A673 (cell line): ENCODE measurements around the gene SLCO1B3. TPM values are rescaled to one million over a fixed set of nuclear protein-coding genes. Genes with fewer than 3 reads are reported as not detected.
"Not testable (repeated sequence)": the region's sequence is repeated elsewhere in the genome, so short reads cannot be mapped to it uniquely, and the experiment has no call there.

Experiments
- Bru-seq: library from RNA; stranded (reverse); fragments of 400-500 nt; gene quantifications from one replicate; lab custom pipeline; 2021; lab: Mats Ljungman, UMichigan
- BruChase-seq, 2 experiments: library from RNA; stranded (reverse); fragments of 400-500 nt; gene quantifications; one replicate each; lab custom pipeline; 2021; lab: Mats Ljungman, UMichigan
- BruUV-seq: library from RNA; stranded (reverse); fragments of 400-500 nt; replicated peaks from 2 replicates; lab custom pipeline; 2021; lab: Mats Ljungman, UMichigan
- CTCF ChIA-PET: fragments of 300-600 bp; sonication (Branson Sonifier 250); formaldehyde crosslinking; loops from one replicate; lab custom pipeline; 2022; ENCODE audit warnings: antibody characterized with exemption; lab: Charles Lee
- POLR2A ChIA-PET: fragments of 300-600 bp; sonication (Branson Sonifier 250); formaldehyde crosslinking; loops from one replicate; lab custom pipeline; 2022; ENCODE audit warnings: antibody characterized with exemption; ENCODE audit not compliant: low non-redundant PET; lab: Charles Lee
- DNase-seq: peaks from one replicate; pipeline ENCODE4 v3.0.0-alpha.2; 2015; ENCODE audit warnings: low spot score
- H3K27ac ChIP-seq: fragments of 200-600 bp; sonication (generic); 2 replicates; pipeline ENCODE4 v1.5.1; 2016; ENCODE audit warnings: mixed run types, low read depth, mild to moderate bottlenecking, mixed read lengths, antibody characterized with exemption, low read length; ENCODE audit not compliant: poor library complexity, severe bottlenecking
- H3K27me3 ChIP-seq: fragments of 200-600 bp; sonication (generic); replicated peaks from 2 replicates; pipeline ENCODE4 v1.6.1; 2017; ENCODE audit warnings: mixed run types, low read depth, mild to moderate bottlenecking, mixed read lengths, antibody characterized with exemption, low read length; ENCODE audit not compliant: insufficient read depth, poor library complexity
- H3K36me3 ChIP-seq: fragments of 200-600 bp; sonication (generic); 2 replicates; pipeline ENCODE4 v1.6.1; 2016; ENCODE audit warnings: mixed run types, mild to moderate bottlenecking, mixed read lengths, antibody characterized with exemption, low read length; ENCODE audit not compliant: insufficient read depth, poor library complexity, severe bottlenecking
- H3K4me1 ChIP-seq: fragments of 200-600 bp; sonication (generic); 2 replicates; pipeline ENCODE4 v1.6.1; 2017; ENCODE audit warnings: mixed run types, mild to moderate bottlenecking, mixed read lengths, antibody characterized with exemption, low read length; ENCODE audit not compliant: insufficient read depth, poor library complexity, severe bottlenecking
- H3K4me3 ChIP-seq: fragments of 200-600 bp; sonication (generic); 2 replicates; pipeline ENCODE4 v1.5.1; 2016; ENCODE audit warnings: low read depth, mixed run types, mild to moderate bottlenecking, mixed read lengths, low read length; ENCODE audit not compliant: poor library complexity, severe bottlenecking
- H3K9me3 ChIP-seq: fragments of 200-600 bp; sonication (generic); 2 replicates; pipeline ENCODE4 v1.6.1; 2016; ENCODE audit warnings: mixed run types, low read depth, mild to moderate bottlenecking, mixed read lengths, antibody characterized with exemption, low read length; ENCODE audit not compliant: poor library complexity, severe bottlenecking
- EZH2 ChIP-seq: fragments of 200-600 bp; sonication (generic); IDR thresholded peaks from 2 replicates; pipeline ENCODE4 v1.6.1; 2017; ENCODE audit warnings: borderline replicate concordance, low read depth, mild to moderate bottlenecking, mixed read lengths, antibody characterized with exemption, low read length; ENCODE audit not compliant: poor library complexity, severe bottlenecking
- intact Hi-C: fragments of 100-400 bp; cut with micrococcal nuclease; formaldehyde crosslinking; loops from one replicate; pipeline ENCODE4 v1.10.0; 2022; ENCODE audit not compliant: unreplicated experiment
- long read RNA-seq: library from polyadenylated mRNA; stranded (forward); transcript quantifications from one replicate; pipeline ENCODE4 v2.0.0, GENCODE V29; 2022
- total RNA-seq: library from RNA; stranded (reverse); gene quantifications from 2 replicates; pipeline ENCODE4 v1.2.3, GENCODE V29; 2021
- TF ChIP-seq, protein P1 (sequence below): fragments of 300-800, 200-600 bp; sonication (generic); conservative IDR thresholded peaks from 2 replicates; pipeline ENCODE4 v1.5.1; 2017; ENCODE audit warnings: low read depth, mild to moderate bottlenecking, antibody characterized with exemption, low read length, moderate library complexity, mixed read lengths

Gene SLCO1B3, protein sequence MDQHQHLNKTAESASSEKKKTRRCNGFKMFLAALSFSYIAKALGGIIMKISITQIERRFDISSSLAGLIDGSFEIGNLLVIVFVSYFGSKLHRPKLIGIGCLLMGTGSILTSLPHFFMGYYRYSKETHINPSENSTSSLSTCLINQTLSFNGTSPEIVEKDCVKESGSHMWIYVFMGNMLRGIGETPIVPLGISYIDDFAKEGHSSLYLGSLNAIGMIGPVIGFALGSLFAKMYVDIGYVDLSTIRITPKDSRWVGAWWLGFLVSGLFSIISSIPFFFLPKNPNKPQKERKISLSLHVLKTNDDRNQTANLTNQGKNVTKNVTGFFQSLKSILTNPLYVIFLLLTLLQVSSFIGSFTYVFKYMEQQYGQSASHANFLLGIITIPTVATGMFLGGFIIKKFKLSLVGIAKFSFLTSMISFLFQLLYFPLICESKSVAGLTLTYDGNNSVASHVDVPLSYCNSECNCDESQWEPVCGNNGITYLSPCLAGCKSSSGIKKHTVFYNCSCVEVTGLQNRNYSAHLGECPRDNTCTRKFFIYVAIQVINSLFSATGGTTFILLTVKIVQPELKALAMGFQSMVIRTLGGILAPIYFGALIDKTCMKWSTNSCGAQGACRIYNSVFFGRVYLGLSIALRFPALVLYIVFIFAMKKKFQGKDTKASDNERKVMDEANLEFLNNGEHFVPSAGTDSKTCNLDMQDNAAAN
- not detected in 2 replicates for total RNA-seq
- not detected for Bru-seq, nascent RNA
- not detected for BruChase-seq, experiment 1, labeled RNA remaining after a 2-hour chase
- not detected for BruChase-seq, experiment 2, labeled RNA remaining after a 6-hour chase
- long read RNA-seq: 0 reads

DNA sequence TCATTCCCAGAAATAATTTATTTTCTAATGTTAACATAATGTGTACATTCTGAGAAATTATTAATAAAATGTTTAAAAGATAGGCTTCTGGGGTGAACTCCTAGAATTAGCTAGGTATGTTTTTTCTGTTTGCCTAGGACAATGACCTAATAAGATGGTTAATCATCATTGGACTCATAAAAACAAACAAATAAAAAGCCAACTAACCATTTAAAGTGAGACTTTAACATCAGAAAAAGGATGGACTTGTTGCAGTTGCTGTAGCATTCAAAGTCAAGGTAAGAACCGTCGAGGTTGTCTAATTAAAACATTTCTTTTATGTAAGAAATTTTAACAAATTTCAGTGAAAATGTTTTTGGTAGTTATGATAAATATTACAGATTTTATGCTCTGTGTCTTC, at the start of gene SLCO1B3:
TSS of gene SLCO1B3 (plus strand) at position 219 of the 400 bp plus-strand sequence. CDS start 5,034 bp downstream, outside the sequence.
- TF ChIP-seq, protein P1, sequence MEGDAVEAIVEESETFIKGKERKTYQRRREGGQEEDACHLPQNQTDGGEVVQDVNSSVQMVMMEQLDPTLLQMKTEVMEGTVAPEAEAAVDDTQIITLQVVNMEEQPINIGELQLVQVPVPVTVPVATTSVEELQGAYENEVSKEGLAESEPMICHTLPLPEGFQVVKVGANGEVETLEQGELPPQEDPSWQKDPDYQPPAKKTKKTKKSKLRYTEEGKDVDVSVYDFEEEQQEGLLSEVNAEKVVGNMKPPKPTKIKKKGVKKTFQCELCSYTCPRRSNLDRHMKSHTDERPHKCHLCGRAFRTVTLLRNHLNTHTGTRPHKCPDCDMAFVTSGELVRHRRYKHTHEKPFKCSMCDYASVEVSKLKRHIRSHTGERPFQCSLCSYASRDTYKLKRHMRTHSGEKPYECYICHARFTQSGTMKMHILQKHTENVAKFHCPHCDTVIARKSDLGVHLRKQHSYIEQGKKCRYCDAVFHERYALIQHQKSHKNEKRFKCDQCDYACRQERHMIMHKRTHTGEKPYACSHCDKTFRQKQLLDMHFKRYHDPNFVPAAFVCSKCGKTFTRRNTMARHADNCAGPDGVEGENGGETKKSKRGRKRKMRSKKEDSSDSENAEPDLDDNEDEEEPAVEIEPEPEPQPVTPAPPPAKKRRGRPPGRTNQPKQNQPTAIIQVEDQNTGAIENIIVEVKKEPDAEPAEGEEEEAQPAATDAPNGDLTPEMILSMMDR: no peak
- TF ChIP-seq EZH2: no peak
- no peaks in the 10 kb centered on the region for H3K36me3 ChIP-seq
- H3K4me1 ChIP-seq: no peaks in the 10 kb centered on the region
- DNase-seq: no peak
- intact Hi-C loops: no loop called here
- H3K27ac ChIP-seq: no peak within 1 kb of the TSS
- POLR2A ChIA-PET: no interaction called here
- CTCF ChIA-PET: no interaction called here
- H3K9me3 ChIP-seq: no peaks in the 10 kb centered on the region
- H3K27me3 ChIP-seq: no peaks in the 10 kb centered on the region
- H3K4me3 ChIP-seq: no peak within 1 kb of the TSS
- no TSS peak for BruUV-seq

DNA sequence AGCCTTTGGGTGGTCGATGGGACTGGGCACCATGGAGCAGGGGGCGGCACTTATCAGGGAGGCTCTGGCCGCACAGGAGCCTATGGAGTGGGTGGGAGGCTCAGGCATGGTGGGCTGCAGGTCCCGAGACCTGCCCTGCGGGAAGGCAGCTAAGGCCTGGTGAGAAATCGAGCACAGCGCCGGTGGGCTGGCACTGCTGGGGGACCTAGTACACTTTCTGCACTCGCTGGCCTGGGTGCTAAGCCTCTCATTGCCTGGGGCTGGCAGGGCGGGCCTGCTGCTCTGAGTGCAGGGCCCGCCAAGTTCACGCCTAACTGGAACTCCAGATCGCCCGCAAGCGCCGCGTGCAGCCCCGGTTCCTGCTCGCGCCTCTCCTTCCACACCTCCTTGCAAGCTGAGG, 33.1 kb upstream of the SLCO1B3 start:
- Histone ChIP-seq H3K27me3 (no peaks in the 10 kb centered on the region), H3K9me3 (no peaks in the 10 kb centered on the region), H3K4me1 (no peaks in the 10 kb centered on the region), H3K36me3 (no peaks in the 10 kb centered on the region), H3K27ac (no peak overlapping the region), H3K4me3 (no peak overlapping the region)
- intact Hi-C loops: no loop called here
- no peak for DNase-seq
- POLR2A ChIA-PET: no interaction called here
- TF ChIP-seq, protein P1: no peak
- CTCF ChIA-PET: no interaction called here
- no TSS peak for BruUV-seq

DNA sequence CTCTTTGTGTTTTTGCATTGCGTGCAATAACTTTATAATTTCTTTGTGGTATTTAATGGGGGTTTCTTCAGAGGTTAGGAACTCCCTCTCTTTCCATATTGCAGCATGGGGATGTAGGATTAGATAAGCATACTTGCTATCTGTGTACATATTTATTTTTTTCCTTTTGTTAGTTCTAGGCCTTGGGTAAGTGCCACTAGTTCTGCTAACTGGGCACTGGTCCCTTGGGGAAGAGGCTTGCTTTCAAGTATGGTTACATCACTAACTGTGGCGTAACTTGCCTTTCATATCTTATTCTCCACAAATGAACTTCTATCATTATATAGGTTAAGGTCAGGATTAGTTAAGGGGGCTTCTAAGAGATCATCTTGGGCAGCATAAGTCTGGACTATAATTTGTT, 31.5 kb upstream of the SLCO1B3 start:
- POLR2A ChIA-PET: no interaction called here
- Histone ChIP-seq H3K4me3 (no peak overlapping the region), H3K9me3 (no peaks in the 10 kb centered on the region), H3K27ac (no peak overlapping the region), H3K36me3 (no peaks in the 10 kb centered on the region), H3K4me1 (no peaks in the 10 kb centered on the region), H3K27me3 (no peaks in the 10 kb centered on the region)
- DNase-seq: peak; percentile 2
- TF ChIP-seq, protein P1: no peak
- no peak for TF ChIP-seq EZH2
- intact Hi-C loops: no loop called here
- CTCF ChIA-PET: no interaction called here
- BruUV-seq: no TSS peak

DNA sequence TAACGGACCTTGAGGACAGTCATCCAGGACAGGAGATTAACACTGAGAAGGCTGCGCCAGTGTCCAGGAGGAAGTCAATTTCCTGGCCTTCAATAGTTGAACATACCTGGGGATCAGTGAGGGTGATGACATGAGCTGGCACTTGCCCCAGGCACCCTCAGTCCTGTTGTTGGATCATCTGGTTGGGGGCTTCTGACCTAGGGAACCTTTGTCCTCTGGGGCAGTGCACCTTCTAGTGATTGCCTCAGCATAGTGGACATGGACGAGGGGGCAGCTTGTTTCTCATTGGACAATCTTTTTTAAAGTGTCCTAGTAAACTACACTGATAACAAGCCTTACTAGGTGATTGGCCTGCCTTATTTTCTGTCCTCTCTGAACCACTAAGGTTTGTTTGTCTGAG, 30.5 kb upstream of the SLCO1B3 start:
- H3K27ac ChIP-seq, BruUV-seq, H3K9me3 ChIP-seq, intact Hi-C loops, CTCF ChIA-PET, POLR2A ChIA-PET, H3K27me3 ChIP-seq, H3K36me3 ChIP-seq, H3K4me1 ChIP-seq, DNase-seq, H3K4me3 ChIP-seq: not testable (repeated sequence)

DNA sequence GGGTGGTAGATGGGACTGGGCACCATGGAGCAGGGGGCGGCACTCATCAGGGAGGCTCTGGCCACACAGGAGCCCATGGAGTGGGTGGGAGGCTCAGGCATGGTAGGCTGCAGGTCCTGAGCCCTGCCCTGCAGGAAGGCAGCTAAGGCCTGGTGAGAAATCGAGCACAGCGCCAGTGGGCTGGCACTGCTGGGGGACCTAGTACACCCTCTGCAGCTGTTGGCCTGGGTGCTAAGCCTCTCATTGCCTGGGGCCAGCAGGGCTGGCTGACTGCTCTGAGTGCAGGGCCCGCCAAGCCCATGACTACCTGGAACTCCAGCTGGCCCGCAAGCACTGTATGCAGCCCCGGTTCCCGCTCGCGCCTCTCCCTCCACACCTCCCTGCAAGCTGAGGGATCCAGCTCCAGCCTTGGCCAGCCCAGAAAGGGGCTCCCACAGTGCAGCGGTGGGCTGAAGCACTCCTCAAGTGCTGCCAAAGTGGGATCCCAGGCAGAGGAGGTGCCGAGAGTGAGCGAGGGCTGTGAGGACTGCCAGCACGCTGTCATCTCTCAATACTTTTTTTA, 26.6 kb upstream of the SLCO1B3 start:
- H3K9me3 ChIP-seq, H3K27ac ChIP-seq, H3K36me3 ChIP-seq, BruUV-seq, DNase-seq, intact Hi-C loops, POLR2A ChIA-PET, H3K27me3 ChIP-seq, CTCF ChIA-PET, H3K4me3 ChIP-seq, H3K4me1 ChIP-seq: not testable (repeated sequence)
